ENCODE data around the gene NECAP2.

NECAP2 gene

GRCh38 chr1:16440470-16441281 is at the start of gene NECAP2:
Gene NECAP2 (plus strand): TSS chr1:16440724. CDS start chr1:16440762, 38 bp downstream.
- peak; percentile 85 to 88 for DNase-seq

- no peak for DNase-seq
Observed at GRCh38 chr1:16391411-16391810, 49.1 kb upstream of the NECAP2 start.

- DNase-seq: no peak
Observed at GRCh38 chr1:16392740-16393569, 47.6 kb upstream of the NECAP2 start.

- no peak for DNase-seq
Observed at GRCh38 chr1:16393570-16394521, 46.7 kb upstream of the NECAP2 start.

- no peak for DNase-seq
Observed at GRCh38 chr1:16394977-16395376, 45.5 kb upstream of the NECAP2 start.

GRCh38 chr1:16396591-16396990 is 43.9 kb upstream of the NECAP2 start:
- DNase-seq: no peak

GRCh38 chr1:16397120-16397519 is 43.4 kb upstream of the NECAP2 start:
- DNase-seq: no peak

GRCh38 chr1:16398371-16398953 is 42.1 kb upstream of the NECAP2 start:
- DNase-seq: no peak

GRCh38 chr1:16402742-16403141 is 37.8 kb upstream of the NECAP2 start:
- no peak for DNase-seq

GRCh38 chr1:16405441-16405840 is 35.1 kb upstream of the NECAP2 start:
- no peak for DNase-seq

- DNase-seq: no peak
Observed at GRCh38 chr1:16406868-16407267, 33.7 kb upstream of the NECAP2 start.

GRCh38 chr1:16409536-16410152 is 30.9 kb upstream of the NECAP2 start:
- no peak for DNase-seq

- no peak for DNase-seq
Observed at GRCh38 chr1:16410803-16411202, 29.7 kb upstream of the NECAP2 start.

- DNase-seq: no peak
Observed at GRCh38 chr1:16413191-16413590, 27.3 kb upstream of the NECAP2 start.

- no peak for DNase-seq
Observed at GRCh38 chr1:16418823-16419425, 21.6 kb upstream of the NECAP2 start.

GRCh38 chr1:16420424-16421118 is 20.0 kb upstream of the NECAP2 start:
- DNase-seq: no peak

GRCh38 chr1:16421201-16421600 is 19.3 kb upstream of the NECAP2 start:
- no peak for DNase-seq

GRCh38 chr1:16422041-16422440 is 18.5 kb upstream of the NECAP2 start:
- DNase-seq: no peak

GRCh38 chr1:16425125-16426025 is 15.1 kb upstream of the NECAP2 start:
- DNase-seq: no peak

GRCh38 chr1:16430606-16431005 is 9.9 kb upstream of the NECAP2 start:
- no peak for DNase-seq
